Measurements from ENCODE around the gene ARL4D.

GRCh38 chr17:43418441-43419374 is 19.9 kb downstream of the ARL4D start:
- TF ChIP-seq, protein P1, sequence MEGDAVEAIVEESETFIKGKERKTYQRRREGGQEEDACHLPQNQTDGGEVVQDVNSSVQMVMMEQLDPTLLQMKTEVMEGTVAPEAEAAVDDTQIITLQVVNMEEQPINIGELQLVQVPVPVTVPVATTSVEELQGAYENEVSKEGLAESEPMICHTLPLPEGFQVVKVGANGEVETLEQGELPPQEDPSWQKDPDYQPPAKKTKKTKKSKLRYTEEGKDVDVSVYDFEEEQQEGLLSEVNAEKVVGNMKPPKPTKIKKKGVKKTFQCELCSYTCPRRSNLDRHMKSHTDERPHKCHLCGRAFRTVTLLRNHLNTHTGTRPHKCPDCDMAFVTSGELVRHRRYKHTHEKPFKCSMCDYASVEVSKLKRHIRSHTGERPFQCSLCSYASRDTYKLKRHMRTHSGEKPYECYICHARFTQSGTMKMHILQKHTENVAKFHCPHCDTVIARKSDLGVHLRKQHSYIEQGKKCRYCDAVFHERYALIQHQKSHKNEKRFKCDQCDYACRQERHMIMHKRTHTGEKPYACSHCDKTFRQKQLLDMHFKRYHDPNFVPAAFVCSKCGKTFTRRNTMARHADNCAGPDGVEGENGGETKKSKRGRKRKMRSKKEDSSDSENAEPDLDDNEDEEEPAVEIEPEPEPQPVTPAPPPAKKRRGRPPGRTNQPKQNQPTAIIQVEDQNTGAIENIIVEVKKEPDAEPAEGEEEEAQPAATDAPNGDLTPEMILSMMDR (IDR thresholded peaks at IDR 0.05; ENCODE audit: low read length), result no peak
- TF ChIP-seq EZH2phosphoT487 (IDR thresholded peaks at IDR 0.05; ENCODE audit: low read length), result no peak
- TF ChIP-seq EZH2 (optimal IDR thresholded peaks at IDR 0.05; ENCODE audit: low read depth, low read length), result no peak

Data from MM.1S (cell line).